ENCODE results near the gene HTT. TPM values are rescaled to one million over a fixed set of nuclear protein-coding genes. Genes with fewer than 3 reads are reported as not detected.

HTT gene
- total RNA-seq, 6 experiments from 2014 or later, result 25.5 to 37.8 (median 30.3) TPM

GRCh38 chr4:3291969-3292570, 217.6 kb downstream of the HTT start:
- H3K27me3 ChIP-seq, result no peaks in the 10 kb centered on the region
- ATAC-seq, result peak; percentile 65 to 82 (median 80)
- intact Hi-C loops (cut with DNase I), result no loop called here

GRCh38 chr4:3292571-3293400, 218.3 kb downstream of the HTT start, which contains the start of gene RGS12:
TSS of gene RGS12 (plus strand) at chr4:3293021. CDS start at chr4:3316171, 23,150 bp downstream.
- 0% methylated on average over 2 of the region's 121 CpGs for WGBS (ENCODE audit: insufficient coverage, low coverage, low lambda C conversion rate, missing lambda C conversion rate)
- H3K27ac ChIP-seq, result peak within 1 kb of the TSS; percentile 74 to 86 (median 77)
- DNase-seq (peak; percentile 97 to 98 (median 98)), ATAC-seq (peak; percentile 92 to 96 (median 93))
- TF ChIP-seq POLR2A (IDR thresholded peaks at IDR 0.05), result peak; percentile 89
- no peak for TF ChIP-seq CTCF (IDR thresholded peaks at IDR 0.05)
- no peaks in the 10 kb centered on the region for H3K36me3 ChIP-seq
- peaks cover 0 to 6% (median 3%) of the 10 kb centered on the region in 4 donors for H3K4me1 ChIP-seq
- intact Hi-C loops (cut with DNase I), result no loop called here
- H3K4me3 ChIP-seq, result peak within 1 kb of the TSS; percentile 65 to 96 (median 92)
- no peaks in the 10 kb centered on the region for H3K9me3 ChIP-seq
- H3K27me3 ChIP-seq, result no peaks in the 10 kb centered on the region

More at GRCh38 chr4:3291969-3292570, 217.6 kb downstream of the HTT start:
- peak overlapping the region; percentile 74 to 86 (median 77) for H3K27ac ChIP-seq
- H3K4me3 ChIP-seq, result peak overlapping the region; percentile 65 to 96 (median 92)
- no peaks in the 10 kb centered on the region for H3K9me3 ChIP-seq
- TF ChIP-seq CTCF (IDR thresholded peaks at IDR 0.05) (no peak), POLR2A (IDR thresholded peaks at IDR 0.05) (no peak)
- H3K36me3 ChIP-seq, result no peaks in the 10 kb centered on the region
- peaks cover 0 to 6% (median 3%) of the 10 kb centered on the region in 4 donors for H3K4me1 ChIP-seq
- 0% methylated on average over 18 of the region's 60 CpGs for WGBS (ENCODE audit: insufficient coverage, low coverage, low lambda C conversion rate, missing lambda C conversion rate)
- DNase-seq, result peak; percentile 81 to 87 (median 84)

Small RNA genes within 50 kb of the gene (small RNA-seq; reads per million reads assigned to genes)
- gene RF02134, result 0 reads per million in 2 experiments
- gene RF02135, result 0 reads per million in 2 experiments
- 0 to 0.10 reads per million in 2 experiments for gene RNU6-204P

Other genes with a start within 250 kb of the HTT start
- 100 to 1,000 TPM in 3 of 6 experiments, 10 to 100 TPM in 3; 94.4 to 120 (median 103) TPM for gene ADD1, start 230.8 kb upstream of the HTT start, total RNA-seq
- gene NOP14, start 111.3 kb upstream of the HTT start, total RNA-seq, result 10 to 100 TPM; 16.1 to 24.7 (median 19.5) TPM
- gene GRK4, start 111.1 kb upstream of the HTT start, total RNA-seq, result 1 to 10 TPM; 1.0 to 4.3 (median 2.8) TPM
- not detected for gene HTT-AS, start 143 bp upstream of the HTT start, total RNA-seq
- gene MSANTD1, start 174.5 kb downstream of the HTT start, total RNA-seq, result under 1 TPM in 5 of 6 experiments, not detected in 1; 0.46 to 0.84 (median 0.64) TPM
- 10 to 100 TPM; 15.0 to 29.6 (median 22.1) TPM for gene RGS12, start 218.3 kb downstream of the HTT start, total RNA-seq